ENCODE data around the gene MAB21L2.

Gene MAB21L2

GRCh38 chr4:150619042-150619441 lies 37.1 kb downstream of the MAB21L2 start:
- peak; percentile 15 for DNase-seq (ENCODE audit: low read depth)

GRCh38 chr4:150624055-150624454 lies 42.1 kb downstream of the MAB21L2 start:
- DNase-seq (ENCODE audit: low read depth) = no peak

- DNase-seq (ENCODE audit: low read depth) = no peak
These were observed 43.1 kb downstream of the MAB21L2 start for GRCh38 chr4:150625033-150625432.

GRCh38 chr4:150628073-150628472 lies 46.1 kb downstream of the MAB21L2 start:
- DNase-seq (ENCODE audit: low read depth) = no peak

DNA sequence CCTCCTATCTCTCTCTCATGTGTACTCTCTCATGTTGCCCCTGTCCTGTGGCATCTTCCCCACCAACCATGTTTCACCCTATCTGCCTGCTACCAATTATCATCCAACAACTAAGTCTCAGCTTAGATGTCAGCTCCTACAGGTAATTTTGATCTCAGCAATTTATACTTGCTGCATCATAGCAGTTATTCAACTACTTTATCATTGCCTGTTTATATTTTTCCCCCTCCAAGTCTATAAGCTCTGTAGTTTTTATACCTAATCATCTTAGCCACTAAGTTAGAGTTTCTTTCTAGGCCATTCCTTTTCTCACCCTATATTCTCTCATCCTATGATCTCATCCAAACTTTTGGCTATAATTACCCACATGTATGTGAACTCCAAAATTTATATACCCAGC lies 50.7 kb downstream of the MAB21L2 start:
- no peak for DNase-seq (ENCODE audit: low read depth)

Measured in stromal cell of bone marrow (primary cell).